Sigmoid colon (tissue), 7 donors: Measurements from ENCODE around the gene RAB6B. TPM values are rescaled to one million over a fixed set of nuclear protein-coding genes. Genes with fewer than 3 reads are reported as not detected.

Experiments
- DNase-seq: peaks from one replicate; pipeline ENCODE4 v3.0.0-alpha.2; 2019
- H3K27ac ChIP-seq, 4 donors: fragments of 200-600 bp; sonication (generic); one replicate each; pipeline ENCODE4 v1.5.1; 2016 to 2019; ENCODE audit warnings: mild to moderate bottlenecking in 1 of 4
- H3K27me3 ChIP-seq, 3 donors: fragments of 200-600 bp; sonication (generic); one replicate each; pipeline ENCODE4 v1.5.1; 2019; ENCODE audit warnings: mild to moderate bottlenecking in 1 of 3
- H3K36me3 ChIP-seq, 4 donors: fragments of 200-600 bp; sonication (generic); one replicate each; pipeline ENCODE4 v1.5.1; 2016 to 2019
- H3K4me1 ChIP-seq, 4 donors: fragments of 200-600 bp; sonication (generic); one replicate each; pipeline ENCODE4 v1.5.1; 2017 to 2019
- H3K4me3 ChIP-seq, 4 donors: fragments of 200-600 bp; sonication (generic); one replicate each; pipeline ENCODE4 v1.5.1; 2017 to 2019; ENCODE audit warnings: mild to moderate bottlenecking in 2 of 4, moderate library complexity in 1 of 4
- H3K9me3 ChIP-seq, 4 donors: fragments of 200-600 bp in 3 of 4; sonication (generic) in 3 of 4; one replicate each; pipeline versions ENCODE4 v1.5.1 to v1.6.1; 2013 to 2019
- CTCF ChIP-seq, 4 experiments: fragments of 450-650 bp in 3 of 4; fragments of 200-600 bp in 1 of 4; IDR thresholded peaks; one replicate each; pipeline ENCODE4 v1.5.1; 2016 to 2019; ENCODE audit warnings: antibody characterized with exemption in 4 of 4, mild to moderate bottlenecking in 3 of 4, moderate library complexity in 2 of 4
- EP300 ChIP-seq, 4 donors: sonication (generic); formaldehyde crosslinking; IDR thresholded peaks; one replicate each; pipeline ENCODE4 v1.6.1; 2017; ENCODE audit warnings: antibody characterized with exemption in 4 of 4
- POLR2A ChIP-seq, 2 donors: fragments of 450-650 bp; IDR thresholded peaks; one replicate each; pipeline ENCODE4 v1.6.1; 2016; ENCODE audit warnings: antibody characterized with exemption in 2 of 2, mild to moderate bottlenecking in 2 of 2, moderate library complexity in 2 of 2
- POLR2AphosphoS5 ChIP-seq, 4 donors: sonication (generic); formaldehyde crosslinking; IDR thresholded peaks; one replicate each; pipeline ENCODE4 v1.6.1; 2017; ENCODE audit warnings: antibody characterized with exemption in 4 of 4
- WGBS, 2 donors: extraction: QIAGEN DNeasy Blood & Tissue Kit; methylation state at CpG; one replicate each; pipeline ENCODE4 v1.1.7; 2013; 5-methylcytosine and 5-hydroxymethylcytosine counted together
- intact Hi-C: fragments of 100-400 bp; cut with DNase I; formaldehyde crosslinking; loops from one replicate; pipeline ENCODE4 v1.15.1; 2023
- polyA plus RNA-seq, 3 donors: library from polyadenylated mRNA; stranded (reverse); fragments of 200-250 nt; gene quantifications; one replicate each; pipeline ENCODE4 v1.2.3, GENCODE V29; 2013
- total RNA-seq, 4 donors: library from RNA; depleted of rRNA; stranded (reverse); fragments of >200 nt; gene quantifications; one replicate each; pipeline ENCODE4 v1.1.0, GENCODE V29; 2016
- donor health status: healthy with polysubstance abuse.
- donor health status: Bipolar disorder and iron deficiency.
- donor health status: healthy.

The RAB6B gene
- total and polyA plus RNA-seq, 7 donors = 0.60 to 19.7 (median 5.2) TPM

GRCh38 chr3:133910422-133910821 lies 14.7 kb upstream of the RAB6B start:
- TF ChIP-seq POLR2A (IDR thresholded peaks at IDR 0.05) (no peak), EP300 (IDR thresholded peaks at IDR 0.05) (no peak), POLR2AphosphoS5 (IDR thresholded peaks at IDR 0.05) (no peak), CTCF (IDR thresholded peaks at IDR 0.05) (no peak)
- no peaks in the 10 kb centered on the region for H3K4me1 ChIP-seq
- intact Hi-C loops = no loop called here
- H3K36me3 ChIP-seq = no peaks in the 10 kb centered on the region
- H3K4me3 ChIP-seq = no peak overlapping the region
- no peak for DNase-seq
- no peak overlapping the region for H3K27ac ChIP-seq
- no peaks in the 10 kb centered on the region for H3K27me3 ChIP-seq
- H3K9me3 ChIP-seq = no peaks in the 10 kb centered on the region
- 71 to 89% methylated on average over 2 of the region's 2 CpGs for WGBS, 2 donors

- Histone ChIP-seq H3K9me3 (no peaks in the 10 kb centered on the region), H3K27me3 (no peaks in the 10 kb centered on the region), H3K4me1 (no peaks in the 10 kb centered on the region), H3K27ac (no peak overlapping the region), H3K36me3 (no peaks in the 10 kb centered on the region), H3K4me3 (no peak overlapping the region)
- WGBS, 2 donors = 37 to 77% methylated on average over 3 of the region's 3 CpGs
- no peak for TF ChIP-seq EP300 (IDR thresholded peaks at IDR 0.05)
- DNase-seq = no peak
- intact Hi-C loops = no loop called here
Observed at GRCh38 chr3:133905376-133905775, 9.7 kb upstream of the RAB6B start.

- H3K4me1 ChIP-seq = no peaks in the 10 kb centered on the region
- no peak overlapping the region for H3K4me3 ChIP-seq
- H3K36me3 ChIP-seq = no peaks in the 10 kb centered on the region
- intact Hi-C loops = no loop called here
- WGBS, 2 donors = 86 to 87% methylated on average over 5 of the region's 5 CpGs
- no peak for DNase-seq
- no peaks in the 10 kb centered on the region for H3K27me3 ChIP-seq
- no peak overlapping the region for H3K27ac ChIP-seq
- TF ChIP-seq POLR2AphosphoS5 (IDR thresholded peaks at IDR 0.05) = no peak
- no peak for TF ChIP-seq CTCF (IDR thresholded peaks at IDR 0.05)
- no peak for TF ChIP-seq EP300 (IDR thresholded peaks at IDR 0.05)
- no peak for TF ChIP-seq POLR2A (IDR thresholded peaks at IDR 0.05)
- no peaks in the 10 kb centered on the region for H3K9me3 ChIP-seq
Observed at GRCh38 chr3:133901847-133902246, 6.2 kb upstream of the RAB6B start.

- WGBS, 2 donors = 84 to 95% methylated on average over 1 of the region's 1 CpG
- H3K36me3 ChIP-seq = no peaks in the 10 kb centered on the region
Observed at GRCh38 chr3:133901083-133901482, 5.4 kb upstream of the RAB6B start.

GRCh38 chr3:133899311-133899710 lies 3.6 kb upstream of the RAB6B start:
- no peaks in the 10 kb centered on the region for H3K27me3 ChIP-seq
- TF ChIP-seq CTCF (IDR thresholded peaks at IDR 0.05) = no peak
- H3K9me3 ChIP-seq = no peaks in the 10 kb centered on the region
- intact Hi-C loops = no loop called here
- no peaks in the 10 kb centered on the region for H3K36me3 ChIP-seq
- H3K27ac ChIP-seq = no peak overlapping the region
- H3K4me1 ChIP-seq = peaks cover 0 to 19% (median 9%) of the 10 kb centered on the region in 4 donors
- DNase-seq = no peak
- H3K4me3 ChIP-seq = no peak overlapping the region

More at GRCh38 chr3:133901083-133901482, 5.4 kb upstream of the RAB6B start:
- Histone ChIP-seq H3K4me3 (no peak overlapping the region), H3K27ac (no peak overlapping the region), H3K27me3 (no peaks in the 10 kb centered on the region), H3K4me1 (peaks cover 0 to 4% (median 2%) of the 10 kb centered on the region in 4 donors), H3K9me3 (no peaks in the 10 kb centered on the region)
- DNase-seq = no peak
- TF ChIP-seq EP300 (IDR thresholded peaks at IDR 0.05) = no peak
- TF ChIP-seq CTCF (IDR thresholded peaks at IDR 0.05) = no peak
- TF ChIP-seq POLR2A (IDR thresholded peaks at IDR 0.05) = no peak
- TF ChIP-seq POLR2AphosphoS5 (IDR thresholded peaks at IDR 0.05) = no peak
- intact Hi-C loops = no loop called here
